K562 (cell line): ENCODE results near the gene SCMH1. TPM values are rescaled to one million over a fixed set of nuclear protein-coding genes. Genes with fewer than 3 reads are reported as not detected.
A peak's percentile ranks its signal among the peaks of the same experiment; 100 is the strongest.

Source experiments
- ARID3A ChIP-seq: IDR thresholded peaks from 2 replicates; pipeline ENCODE4 v1.6.1; 2012; ENCODE audit warnings: low read depth, low read length, improper control_type of control experiment, borderline replicate concordance
- ATF3 ChIP-seq, 2 experiments: fragments of 450-650 bp in 1 of 2; sonication (generic) in 1 of 2; formaldehyde crosslinking in 1 of 2; IDR thresholded peaks in 1 of 2; conservative IDR thresholded peaks in 1 of 2; 2 replicates each; pipeline versions ENCODE4 v1.6.1 to v1.8.1; 2016 to 2023; ENCODE audit warnings: mild to moderate bottlenecking in 2 of 2, moderate library complexity in 2 of 2, inconsistent platforms in 1 of 2, missing genetic modification reagents in 1 of 2
- CREB5 ChIP-seq: fragments of 250-450 bp; sonication (Bioruptor Pico); IDR thresholded peaks from 2 replicates; pipeline ENCODE4 v1.5.0; 2020; ENCODE audit warnings: mild to moderate bottlenecking
- GABPA ChIP-seq: fragments of 200-800 bp; sonication (Bioruptor generic); conservative IDR thresholded peaks from 2 replicates; pipeline ENCODE4 v1.6.1; 2016; ENCODE audit warnings: low read depth, missing genetic modification characterization, missing compliant biosample characterization
- GATAD2B ChIP-seq: fragments of 450-650 bp; IDR thresholded peaks from 2 replicates; pipeline ENCODE4 v1.6.1; 2017; ENCODE audit warnings: mild to moderate bottlenecking, borderline replicate concordance
- HSF4 ChIP-seq: fragments of 250-450 bp; sonication (Bioruptor Pico); IDR thresholded peaks from 2 replicates; pipeline ENCODE4 v2.1.2; 2022; ENCODE audit warnings: mild to moderate bottlenecking, moderate library complexity, borderline replicate concordance
- MGA ChIP-seq: fragments of 450-650 bp; IDR thresholded peaks from 2 replicates; pipeline ENCODE4 v1.6.1; 2016; ENCODE audit warnings: mild to moderate bottlenecking, moderate library complexity
- RCOR1 ChIP-seq, 2 experiments: IDR thresholded peaks; 2 replicates each; pipeline ENCODE4 v1.6.1; 2012; ENCODE audit warnings: low read depth in 2 of 2, low read length in 2 of 2, borderline replicate concordance in 1 of 2, improper control_type of control experiment in 1 of 2
- polyA plus RNA-seq, 8 experiments: library from polyadenylated mRNA; depleted of rRNA in 4 of 8; stranded (reverse) in 5 of 8; unstranded in 3 of 8; fragments of >200 nt; fragmentation: Nextera tagmentation in 2 of 8; fragmentation: Illumina TruSeq in 1 of 8; extraction: Ambion mirVana in 2 of 8; extraction: Trizol in 1 of 8; gene quantifications; 2 replicates each; pipeline versions ENCODE4 v1.2.1 to v1.2.3, GENCODE V29; 2011 to 2014; ENCODE audit warnings: inconsistent platforms in 1 of 8, missing spikeins in 1 of 8
- total RNA-seq, 7 experiments: library from RNA; depleted of rRNA in 6 of 7; stranded (reverse); fragments of >200 nt in 6 of 7; fragmentation: Illumina TruSeq in 2 of 7; extraction: Trizol in 2 of 7; gene quantifications; 2 replicates each; pipeline versions ENCODE4 v1.2.1 to v1.2.3, GENCODE V29; 2011 to 2021; ENCODE audit warnings: low replicate concordance in 1 of 7

Gene SCMH1
- total and polyA plus RNA-seq, 9 of the 15 experiments (the other 6 are each of a cell fraction or from before 2014, with no cell fraction given) = 8.5 to 37.0 (median 26.8) TPM

GRCh38 chr1:41109310-41110197 lies 132.6 kb downstream of the SCMH1 start (continued):
- TF ChIP-seq RCOR1 (IDR thresholded peaks at IDR 0.05; ENCODE audit: borderline replicate concordance in 1 of 2, low read depth in 2 of 2, low read length in 2 of 2) (peak in 1 of 2 experiments; percentile 93; a peak in 2 of 4 replicates), CREB5 (no peak), MGA (no peak), ATF3 (IDR thresholded peaks at IDR 0.05) (peak; percentile 96), ATF3 (CRISPR knock-in tag; conservative IDR thresholded peaks at IDR 0.05) (peak; percentile 78; the same call in 1 of the 2 replicates), GABPA (no peak), ARID3A (no peak), HSF4 (CRISPR knock-in tag) (no peak), GATAD2B (0 out of 2 replicates have a peak, but pooled peaks have one; percentile 38)
